ENCODE measurements around the gene HAVCR1.

GRCh38 chr5:157068785-157069184 lies 9.9 kb upstream of the HAVCR1 start:
- no peak for TF ChIP-seq CTCF (IDR thresholded peaks at IDR 0.05)
- no peak for TF ChIP-seq POLR2A (IDR thresholded peaks at IDR 0.05)
